Loucy (cell line): ENCODE data around the gene SLC35F5.

ENCODE experiments used
- EZH2phosphoT487 ChIP-seq: fragments of 200-600 bp; IDR thresholded peaks from 2 replicates; pipeline ENCODE4 v1.6.1; 2018; ENCODE audit warnings: antibody characterized with exemption, mild to moderate bottlenecking, moderate library complexity, borderline replicate concordance
- TF ChIP-seq, protein P1 (sequence below): fragments of 200-600 bp; sonication (generic); conservative IDR thresholded peaks from 2 replicates; pipeline ENCODE4 v1.5.1; 2014; ENCODE audit warnings: mild to moderate bottlenecking, antibody characterized with exemption, low read length

DNA sequence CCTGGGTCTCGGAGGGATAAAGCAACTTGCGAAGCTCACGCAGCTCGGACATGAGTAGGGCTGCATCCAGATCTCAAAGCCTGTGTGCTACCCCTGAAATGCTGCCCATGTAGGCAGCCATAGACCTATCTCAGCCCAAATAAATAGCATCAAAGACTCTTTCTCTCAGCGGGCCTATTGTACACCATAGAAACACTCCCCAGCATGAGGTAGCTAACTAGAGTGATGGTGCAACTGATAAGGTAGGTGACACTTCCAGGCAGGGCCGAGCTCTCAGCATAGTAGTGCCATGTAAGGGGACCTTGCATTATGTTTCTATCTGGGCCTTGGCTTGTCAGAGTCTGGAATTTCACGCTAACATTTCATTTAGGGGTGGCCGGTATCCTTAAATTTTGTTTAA, 77.0 kb downstream of the SLC35F5 start:
- TF ChIP-seq EZH2phosphoT487, result no peak
- TF ChIP-seq, protein P1, sequence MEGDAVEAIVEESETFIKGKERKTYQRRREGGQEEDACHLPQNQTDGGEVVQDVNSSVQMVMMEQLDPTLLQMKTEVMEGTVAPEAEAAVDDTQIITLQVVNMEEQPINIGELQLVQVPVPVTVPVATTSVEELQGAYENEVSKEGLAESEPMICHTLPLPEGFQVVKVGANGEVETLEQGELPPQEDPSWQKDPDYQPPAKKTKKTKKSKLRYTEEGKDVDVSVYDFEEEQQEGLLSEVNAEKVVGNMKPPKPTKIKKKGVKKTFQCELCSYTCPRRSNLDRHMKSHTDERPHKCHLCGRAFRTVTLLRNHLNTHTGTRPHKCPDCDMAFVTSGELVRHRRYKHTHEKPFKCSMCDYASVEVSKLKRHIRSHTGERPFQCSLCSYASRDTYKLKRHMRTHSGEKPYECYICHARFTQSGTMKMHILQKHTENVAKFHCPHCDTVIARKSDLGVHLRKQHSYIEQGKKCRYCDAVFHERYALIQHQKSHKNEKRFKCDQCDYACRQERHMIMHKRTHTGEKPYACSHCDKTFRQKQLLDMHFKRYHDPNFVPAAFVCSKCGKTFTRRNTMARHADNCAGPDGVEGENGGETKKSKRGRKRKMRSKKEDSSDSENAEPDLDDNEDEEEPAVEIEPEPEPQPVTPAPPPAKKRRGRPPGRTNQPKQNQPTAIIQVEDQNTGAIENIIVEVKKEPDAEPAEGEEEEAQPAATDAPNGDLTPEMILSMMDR, result no peak
